ENCODE measurements around the gene FGFR3. TPM values are rescaled to one million over a fixed set of nuclear protein-coding genes. Genes with fewer than 3 reads are reported as not detected.
A peak's percentile ranks its signal among the peaks of the same experiment; 100 is the strongest.

Gene FGFR3
- total and polyA plus RNA-seq, 2 of the 8 experiments (the other 6 are each of a cell fraction or from before 2014, with no cell fraction given), result 9.0 to 19.5 TPM

- Histone ChIP-seq H3K9me3 (ENCODE audit: insufficient read depth in 2 of 2, low read depth in 1 of 2, low read length in 1 of 2) (no peaks in the 10 kb centered on the region), H2BK15ac (ENCODE audit: low read length) (no peak overlapping the region), H3K18ac (ENCODE audit: extremely low read depth, low read length) (no peak overlapping the region), H2BK20ac (ENCODE audit: low read length) (no peak overlapping the region), H2BK12ac (ENCODE audit: low read depth, low read length) (no peak overlapping the region), H2AK5ac (ENCODE audit: low read depth, low read length) (no peak overlapping the region), H3K23me2 (ENCODE audit: low read depth, low read length) (no peaks in the 10 kb centered on the region), H3K4me3 (ENCODE audit: extremely low read depth in 1 of 4, insufficient read depth in 2 of 4, low read depth in 3 of 4, low read length in 4 of 4) (no peak overlapping the region), H4K20me1 (replicated peaks in 1 of 2; ENCODE audit: control insufficient read depth in 1 of 2, insufficient read depth in 2 of 2, low read length in 2 of 2) (no peaks in the 10 kb centered on the region), H2BK120ac (replicated peaks; ENCODE audit: low read depth, low read length) (no peak overlapping the region), H4K5ac (ENCODE audit: insufficient read length, low read depth, low read length) (no peak overlapping the region), H3K9ac (replicated peaks in 1 of 4; ENCODE audit: extremely low read depth in 1 of 4, low read depth in 3 of 4, low read length in 3 of 4) (no peak overlapping the region), H4K91ac (replicated peaks; ENCODE audit: insufficient read length, low read length) (no peak overlapping the region), H3K79me2 (ENCODE audit: control insufficient read depth in 1 of 2, insufficient read depth in 2 of 2, low read length in 2 of 2) (no peaks in the 10 kb centered on the region), H3K79me1 (ENCODE audit: low read depth, low read length) (no peaks in the 10 kb centered on the region), H3K4me2 (ENCODE audit: insufficient read depth in 1 of 2, low read depth in 2 of 2, low read length in 2 of 2) (no peak overlapping the region), H3K4me1 (replicated peaks in 1 of 4; ENCODE audit: control insufficient read depth in 3 of 4, insufficient read depth in 4 of 4, low read length in 3 of 4) (peaks cover 0 to 2% (median 2%) of the 10 kb centered on the region in 4 experiments; a peak in 3 of 7 replicates), H2AFZ (ENCODE audit: low read length) (no peak overlapping the region), H3K27ac (ENCODE audit: low read depth, low read length) (no peak overlapping the region), H2BK5ac (ENCODE audit: low read depth, low read length) (0 out of 2 replicates have a peak overlapping the region, but pooled peaks have one; percentile 15), H3K4ac (replicated peaks; ENCODE audit: insufficient read length, low read depth, low read length) (no peak overlapping the region), H3K36me3 (ENCODE audit: control insufficient read depth in 2 of 4, insufficient read depth in 4 of 4, low read length in 3 of 4) (no peaks in the 10 kb centered on the region), H3K14ac (ENCODE audit: insufficient read length) (no peak overlapping the region), H3K56ac (replicated peaks; ENCODE audit: insufficient read length, low read depth, low read length) (no peak overlapping the region), H3K23ac (ENCODE audit: insufficient read length) (no peak overlapping the region), H4K8ac (ENCODE audit: extremely low read depth, insufficient read depth, low read length) (peak overlapping the region; percentile 68; the same call in 1 of the 2 replicates), H3K27me3 (replicated peaks in 1 of 4; ENCODE audit: control insufficient read depth in 3 of 4, extremely low read depth in 1 of 4, insufficient read depth in 3 of 4, low read length in 3 of 4) (peaks cover 0 to 2% (median 0%) of the 10 kb centered on the region in 4 experiments; a peak in 1 of 7 replicates)
- FAIRE-seq (no peak), DNase-seq (ENCODE audit: low read depth in 1 of 2, low spot score in 2 of 2) (no peak)
- ChIA-PET POLR2A (ENCODE audit: partially characterized antibody) (interaction anchor here (1.1 to 17.2 kb wide), 7 partner anchors 6 to 39 kb away, joined by 3 to 170 read pairs (median 5); partner anchors contain the start of gene FGFR3), CTCF (ENCODE audit: partially characterized antibody) (interaction anchor here (0.7 to 71.2 kb wide), 4 partner anchors 4 to 211 kb away, joined by 4 to 2507 read pairs (median 1256); partner anchors contain the start of gene FGFR3)
- WGBS, 2 experiments (ENCODE audit: extremely low coverage in 1 of 2, insufficient coverage in 1 of 2, insufficient read length in 1 of 2, insufficient replicate concordance in 2 of 2, low coverage in 1 of 2, low lambda C conversion rate in 2 of 2, missing lambda C conversion rate in 1 of 2), result 98% methylated on average over 9 of the region's 17 CpGs; no CpG with 5 or more reads in 1 of the 2 experiments
- TF ChIP-seq SRF (IDR thresholded peaks at IDR 0.05; ENCODE audit: low read depth, low read length) (no peak), MAX (IDR thresholded peaks at IDR 0.05) (no peak), JUN (IDR thresholded peaks at IDR 0.05; ENCODE audit: low read depth, low read length) (no peak), SIRT6 (IDR thresholded peaks at IDR 0.05; ENCODE audit: low read length) (no peak)
Observed at GRCh38 chr4:1784789-1785591, 8.1 kb upstream of the FGFR3 start.

Data from H1 (cell line).